Keratinocyte (primary cell): ENCODE measurements around the gene BRD2. TPM values are rescaled to one million over a fixed set of nuclear protein-coding genes. Genes with fewer than 3 reads are reported as not detected.

Experiments used
- DNase-seq: peaks from one replicate; pipeline ENCODE4 v3.0.0-alpha.2; 2011; ENCODE audit warnings: low read depth, missing footprints, low spot score
- FAIRE-seq: peaks from 2 replicates; lab custom pipeline; 2011; peaks lifted over from hg19 to GRCh38; lab: Jason Lieb, UNC
- H2AFZ ChIP-seq: 2 replicates; pipeline ENCODE4 v1.6.0; 2012; ENCODE audit warnings: low read length, control low read depth, inconsistent platforms; ENCODE audit not compliant: control insufficient read depth
- H3K27ac ChIP-seq: 2 replicates; pipeline ENCODE4 v1.5.1; 2011; ENCODE audit warnings: low read length; ENCODE audit not compliant: control insufficient read depth, insufficient read depth
- H3K27me3 ChIP-seq: 3 replicates; pipeline ENCODE4 v1.6.0; 2011; ENCODE audit warnings: low read length; ENCODE audit not compliant: control insufficient read depth, insufficient read depth; ENCODE audit errors: extremely low read depth
- H3K36me3 ChIP-seq, 2 experiments: 2 replicates in 1 of 2; 3 replicates in 1 of 2; pipeline ENCODE4 v1.5.1; 2011; ENCODE audit warnings: low read length in 2 of 2, mild to moderate bottlenecking in 1 of 2; ENCODE audit not compliant: control insufficient read depth in 2 of 2, insufficient read depth in 2 of 2; ENCODE audit errors: extremely low read depth in 1 of 2
- H3K4me1 ChIP-seq: 3 replicates; pipeline ENCODE4 v1.5.1; 2011; ENCODE audit warnings: low read length; ENCODE audit not compliant: control insufficient read depth, insufficient read depth; ENCODE audit errors: extremely low read depth
- H3K4me2 ChIP-seq: 3 replicates; pipeline ENCODE4 v1.6.0; 2011; ENCODE audit warnings: low read depth, low read length; ENCODE audit not compliant: control insufficient read depth, insufficient read depth; ENCODE audit errors: extremely low read depth
- H3K4me3 ChIP-seq, 3 experiments: fragments of 200-600 bp in 1 of 3; sonication (generic) in 1 of 3; 2 replicates in 2 of 3; 3 replicates in 1 of 3; pipeline ENCODE4 v1.5.1; 2011 to 2016; ENCODE audit warnings: low read length in 3 of 3, mild to moderate bottlenecking in 3 of 3, control low read depth in 2 of 3, inconsistent platforms in 1 of 3, low read depth in 1 of 3, mixed read lengths in 1 of 3, mixed run types in 1 of 3, moderate library complexity in 1 of 3; ENCODE audit not compliant: control insufficient read depth in 2 of 3, insufficient read depth in 2 of 3; ENCODE audit errors: extremely low read depth in 1 of 3
- H3K79me2 ChIP-seq: 2 replicates; pipeline ENCODE4 v1.6.0; 2012; ENCODE audit warnings: low read length; ENCODE audit not compliant: control insufficient read depth, insufficient read depth
- H3K9ac ChIP-seq: 3 replicates; pipeline ENCODE4 v1.6.0; 2011; ENCODE audit warnings: low read length; ENCODE audit not compliant: control insufficient read depth, insufficient read depth; ENCODE audit errors: extremely low read depth
- H3K9me1 ChIP-seq: 3 replicates; pipeline ENCODE4 v1.6.0; 2011; ENCODE audit warnings: low read length; ENCODE audit not compliant: control insufficient read depth, insufficient read depth; ENCODE audit errors: extremely low read depth
- H3K9me3 ChIP-seq: 2 replicates; pipeline ENCODE4 v1.5.1; 2012; ENCODE audit warnings: low read depth, low read length; ENCODE audit not compliant: control insufficient read depth
- H4K20me1 ChIP-seq: 3 replicates; pipeline ENCODE4 v1.6.0; 2011; ENCODE audit warnings: low read length; ENCODE audit not compliant: control insufficient read depth, insufficient read depth; ENCODE audit errors: extremely low read depth
- CTCF ChIP-seq, 3 experiments: IDR thresholded peaks in 1 of 3; conservative IDR thresholded peaks in 1 of 3; optimal IDR thresholded peaks in 1 of 3; 2 replicates in 2 of 3; 3 replicates in 1 of 3; pipeline versions ENCODE3 to v1.5.1; 2011; ENCODE audit warnings: low read length in 3 of 3, mild to moderate bottlenecking in 3 of 3, moderate library complexity in 2 of 3, control low read depth in 1 of 3, inconsistent platforms in 1 of 3; ENCODE audit not compliant: insufficient read depth in 2 of 3; ENCODE audit errors: extremely low read depth in 1 of 3
- EZH2 ChIP-seq: IDR thresholded peaks from one replicate; pipeline ENCODE4 v1.6.1; 2012; ENCODE audit warnings: inconsistent platforms, mild to moderate bottlenecking, low read length, moderate library complexity
- dilution Hi-C: fragments of 300-500 bp; cut with MboI; formaldehyde crosslinking; loops from one replicate; pipeline ENCODE4 v1.7.0; 2020; ENCODE audit warnings: low sequenced_read_pairs; ENCODE audit not compliant: extremely low pct_ligation_motif_present
- polyA plus RNA-seq, 5 experiments: library from polyadenylated mRNA; depleted of rRNA in 3 of 5; stranded (reverse) in 3 of 5; stranded (forward) in 1 of 5; unstranded in 1 of 5; fragments of >200 nt; gene quantifications; 1 replicate in 1 of 5; 2 replicates in 3 of 5; 3 replicates in 1 of 5; pipeline versions ENCODE4 v1.2.1 to v1.2.3, GENCODE V29; 2011 to 2012; ENCODE audit warnings: missing spikeins in 2 of 5, low read depth in 1 of 5, low replicate concordance in 1 of 5

BRD2 gene
- polyA plus RNA-seq, 1 donor (not counting 4 experiments of a cell fraction or from before 2014, with no cell fraction given) = 121 TPM

GRCh38 chr6:33017694-33018353 lies 49.4 kb downstream of the BRD2 start:
- Histone ChIP-seq H3K9me1 (no peaks in the 10 kb centered on the region), H3K4me1 (no peaks in the 10 kb centered on the region), H2AFZ (no peak overlapping the region), H3K36me3 (no peaks in the 10 kb centered on the region), H3K9ac (no peak overlapping the region), H3K79me2 (no peaks in the 10 kb centered on the region), H3K4me2 (no peak overlapping the region), H3K4me3 (no peak overlapping the region), H3K9me3 (no peaks in the 10 kb centered on the region), H4K20me1 (no peaks in the 10 kb centered on the region), H3K27me3 (peaks cover 24% of the 10 kb centered on the region), H3K27ac (no peak overlapping the region)
- FAIRE-seq (no peak), DNase-seq (no peak)
- dilution Hi-C loops = no loop called here
- TF ChIP-seq EZH2 = no peak
- TF ChIP-seq CTCF (optimal IDR thresholded peaks at IDR 0.05 in 1 of 3, IDR thresholded peaks at IDR 0.05 in 1 of 3, conservative IDR thresholded peaks at IDR 0.05 in 1 of 3; ENCODE audit: extremely low read depth in 1 of 3, insufficient read depth in 2 of 3, low read length in 3 of 3) = no peak

GRCh38 chr6:33018418-33018817 lies 50.0 kb downstream of the BRD2 start:
- no peak for FAIRE-seq
- no peaks in the 10 kb centered on the region for H3K36me3 ChIP-seq
- no peak overlapping the region for H3K4me3 ChIP-seq
- no peak overlapping the region for H2AFZ ChIP-seq
- no peaks in the 10 kb centered on the region for H3K4me1 ChIP-seq
- dilution Hi-C loops = no loop called here
- no peaks in the 10 kb centered on the region for H3K9me3 ChIP-seq
- no peaks in the 10 kb centered on the region for H4K20me1 ChIP-seq
- no peak for DNase-seq
- H3K4me2 ChIP-seq = no peak overlapping the region
- no peaks in the 10 kb centered on the region for H3K79me2 ChIP-seq
- H3K9ac ChIP-seq = no peak overlapping the region
- H3K27me3 ChIP-seq = peaks cover 24% of the 10 kb centered on the region
- TF ChIP-seq CTCF (optimal IDR thresholded peaks at IDR 0.05 in 1 of 3, IDR thresholded peaks at IDR 0.05 in 1 of 3, conservative IDR thresholded peaks at IDR 0.05 in 1 of 3; ENCODE audit: extremely low read depth in 1 of 3, insufficient read depth in 2 of 3, low read length in 3 of 3) = no peak
- no peak for TF ChIP-seq EZH2
- no peaks in the 10 kb centered on the region for H3K9me1 ChIP-seq
- H3K27ac ChIP-seq = no peak overlapping the region
